Glutamatergic neuron (in vitro differentiated cells): ENCODE results near the gene COIL. TPM values are rescaled to one million over a fixed set of nuclear protein-coding genes. Genes with fewer than 3 reads are reported as not detected.
"Not testable (repeated sequence)": the region's sequence is repeated elsewhere in the genome, so short reads cannot be mapped to it uniquely, and the experiment has no call there.

Experiments used
- DNase-seq: peaks from one replicate; pipeline ENCODE4 v3.0.0; 2022
- H3K27ac Mint-ChIP-seq: one replicate; pipeline ENCODE4 v1.8.0; 2020; ENCODE audit warnings: mild to moderate bottlenecking, mixed read lengths, inconsistent platforms; ENCODE audit not compliant: unreplicated experiment
- H3K27me3 Mint-ChIP-seq: one replicate; pipeline ENCODE4 v1.8.0; 2020; ENCODE audit warnings: mild to moderate bottlenecking, moderate library complexity, mixed read lengths, inconsistent platforms; ENCODE audit not compliant: unreplicated experiment
- H3K36me3 Mint-ChIP-seq: one replicate; pipeline ENCODE4 v1.8.0; 2020; ENCODE audit warnings: mild to moderate bottlenecking, mixed read lengths, inconsistent platforms; ENCODE audit not compliant: unreplicated experiment
- H3K4me1 Mint-ChIP-seq: one replicate; pipeline ENCODE4 v1.8.0; 2020; ENCODE audit warnings: mild to moderate bottlenecking, low read depth, mixed read lengths, inconsistent platforms; ENCODE audit not compliant: unreplicated experiment
- H3K4me3 Mint-ChIP-seq: one replicate; pipeline ENCODE4 v1.8.0; 2020; ENCODE audit warnings: mild to moderate bottlenecking, mixed read lengths, inconsistent platforms; ENCODE audit not compliant: unreplicated experiment
- H3K9me3 Mint-ChIP-seq: one replicate; pipeline ENCODE4 v1.8.0; 2020; ENCODE audit warnings: mild to moderate bottlenecking, moderate library complexity, mixed read lengths, inconsistent platforms; ENCODE audit not compliant: unreplicated experiment
- total RNA-seq: library from RNA; stranded (reverse); fragmentation: NEBNext Ultra II Directional; extraction: Animal tissue kit (Norgen Biotek cat#: 25700); gene quantifications from one replicate; pipeline ENCODE4 v1.2.1, GENCODE V29; 2021; ENCODE audit not compliant: unreplicated experiment
- TF ChIP-seq, protein P1 (sequence below): fragments of 200-600 bp; sonication (generic); IDR thresholded peaks from one replicate; pipeline ENCODE4 v1.5.0; 2021; ENCODE audit not compliant: partially characterized antibody, unreplicated experiment

The COIL gene
- total RNA-seq, 1 donor from 2014 or later = 9.4 TPM

DNA sequence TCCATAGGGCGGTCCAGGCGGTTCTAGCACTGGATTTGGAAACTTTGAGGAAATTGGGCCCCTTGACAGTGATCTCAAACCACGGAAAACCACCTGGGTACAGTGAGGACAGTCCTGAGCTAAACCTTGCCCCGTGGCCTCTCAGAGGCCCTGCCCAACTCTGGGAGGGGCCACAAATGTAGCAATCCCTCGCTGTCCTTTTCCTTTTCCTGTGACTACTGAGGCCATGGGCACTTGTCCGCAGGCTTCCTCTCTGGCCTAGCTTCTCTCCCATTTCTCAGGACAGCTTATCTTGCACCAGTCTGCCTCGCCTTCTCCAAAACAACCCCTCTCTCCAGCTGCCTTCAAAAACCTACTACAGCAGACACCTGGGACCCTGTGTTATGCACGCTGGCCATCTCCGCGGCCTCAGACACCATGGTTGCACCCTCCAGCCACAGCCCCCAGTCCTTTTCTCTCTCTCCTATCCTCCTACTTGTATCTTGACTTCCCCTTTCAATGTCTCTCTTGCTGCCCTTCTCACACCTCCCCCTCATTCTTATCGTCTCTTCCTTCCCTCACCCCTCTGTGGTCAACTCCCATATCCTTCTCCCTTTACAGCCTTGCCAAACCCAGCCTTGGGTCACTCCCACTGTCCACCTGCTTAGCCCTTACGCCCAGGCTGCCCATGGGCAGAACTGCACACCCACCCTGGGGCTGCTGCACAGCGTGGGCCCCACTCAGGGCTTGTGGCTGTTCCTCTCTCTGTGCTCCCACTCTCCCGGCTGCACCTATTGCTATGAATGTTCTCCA is 24.7 kb upstream of the COIL start:
- H3K4me1 Mint-ChIP-seq = no peaks in the 10 kb centered on the region
- no peak for DNase-seq
- no peak overlapping the region for H3K4me3 Mint-ChIP-seq
- H3K36me3 Mint-ChIP-seq = peaks cover 6% of the 10 kb centered on the region
- H3K9me3 Mint-ChIP-seq = peaks cover 2% of the 10 kb centered on the region
- no peaks in the 10 kb centered on the region for H3K27me3 Mint-ChIP-seq
- no peak overlapping the region for H3K27ac Mint-ChIP-seq
- TF ChIP-seq, protein P1, sequence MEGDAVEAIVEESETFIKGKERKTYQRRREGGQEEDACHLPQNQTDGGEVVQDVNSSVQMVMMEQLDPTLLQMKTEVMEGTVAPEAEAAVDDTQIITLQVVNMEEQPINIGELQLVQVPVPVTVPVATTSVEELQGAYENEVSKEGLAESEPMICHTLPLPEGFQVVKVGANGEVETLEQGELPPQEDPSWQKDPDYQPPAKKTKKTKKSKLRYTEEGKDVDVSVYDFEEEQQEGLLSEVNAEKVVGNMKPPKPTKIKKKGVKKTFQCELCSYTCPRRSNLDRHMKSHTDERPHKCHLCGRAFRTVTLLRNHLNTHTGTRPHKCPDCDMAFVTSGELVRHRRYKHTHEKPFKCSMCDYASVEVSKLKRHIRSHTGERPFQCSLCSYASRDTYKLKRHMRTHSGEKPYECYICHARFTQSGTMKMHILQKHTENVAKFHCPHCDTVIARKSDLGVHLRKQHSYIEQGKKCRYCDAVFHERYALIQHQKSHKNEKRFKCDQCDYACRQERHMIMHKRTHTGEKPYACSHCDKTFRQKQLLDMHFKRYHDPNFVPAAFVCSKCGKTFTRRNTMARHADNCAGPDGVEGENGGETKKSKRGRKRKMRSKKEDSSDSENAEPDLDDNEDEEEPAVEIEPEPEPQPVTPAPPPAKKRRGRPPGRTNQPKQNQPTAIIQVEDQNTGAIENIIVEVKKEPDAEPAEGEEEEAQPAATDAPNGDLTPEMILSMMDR = no peak

DNA sequence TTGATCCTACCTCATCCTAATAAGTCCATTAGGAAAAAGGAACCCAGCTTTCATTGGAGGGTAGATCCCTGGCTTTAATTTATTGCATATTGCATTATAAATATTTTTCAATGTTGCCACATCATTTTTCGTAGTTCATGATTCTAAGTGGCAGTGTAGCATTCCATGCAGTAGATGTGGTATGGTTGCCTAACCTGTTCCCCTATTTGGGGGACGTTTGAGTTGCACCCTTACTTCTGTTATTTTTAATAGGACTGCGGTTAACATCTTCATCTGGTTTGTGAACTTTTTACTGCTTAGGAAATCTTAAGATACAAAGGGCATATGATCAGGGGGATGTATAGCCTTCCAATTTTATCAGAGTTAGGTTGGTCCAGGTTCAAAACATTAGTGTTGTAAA is 22.5 kb upstream of the COIL start:
- Mint-ChIP-seq H3K27me3 (no peaks in the 10 kb centered on the region), H3K36me3 (peaks cover 6% of the 10 kb centered on the region), H3K9me3 (peaks cover 2% of the 10 kb centered on the region), H3K27ac (no peak overlapping the region), H3K4me3 (no peak overlapping the region), H3K4me1 (peaks cover 7% of the 10 kb centered on the region)
- no peak for DNase-seq
- TF ChIP-seq, protein P1 = no peak

GRCh38 chr17:56982312-56982711 is 21.5 kb upstream of the COIL start:
- DNase-seq = no peak
- no peak overlapping the region for H3K27ac Mint-ChIP-seq
- peaks cover 7% of the 10 kb centered on the region for H3K4me1 Mint-ChIP-seq
- peaks cover 2% of the 10 kb centered on the region for H3K27me3 Mint-ChIP-seq
- peaks cover 2% of the 10 kb centered on the region for H3K9me3 Mint-ChIP-seq
- peaks cover 6% of the 10 kb centered on the region for H3K36me3 Mint-ChIP-seq
- no peak overlapping the region for H3K4me3 Mint-ChIP-seq
- TF ChIP-seq, protein P1 = no peak

GRCh38 chr17:56980526-56980925 is 19.7 kb upstream of the COIL start:
- H3K27me3 Mint-ChIP-seq, H3K36me3 Mint-ChIP-seq, H3K27ac Mint-ChIP-seq: not testable (repeated sequence)

DNA sequence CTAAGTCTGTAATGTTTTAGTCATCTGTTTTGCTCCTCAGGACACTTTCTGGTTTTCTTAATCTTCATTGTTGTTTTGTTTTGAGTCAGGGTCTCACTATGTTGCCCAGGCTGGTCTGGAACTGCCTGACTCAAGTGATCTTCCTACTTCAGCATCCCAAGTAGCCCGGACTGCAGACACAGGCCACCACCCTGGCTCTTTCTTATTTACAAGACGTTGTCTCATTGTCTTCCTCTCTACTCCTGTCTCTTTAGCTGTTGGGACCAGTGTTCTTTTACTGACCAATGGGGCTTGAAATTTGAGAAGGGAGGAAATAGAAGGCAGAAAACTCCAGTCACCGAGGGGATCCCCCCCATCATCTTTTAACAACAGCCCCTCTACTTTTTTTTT is 18.2 kb upstream of the COIL start:
- no peak for DNase-seq
- H3K27ac Mint-ChIP-seq = peak overlapping the region; percentile 83
- peak overlapping the region; percentile 83 for H3K4me3 Mint-ChIP-seq
- peaks cover 6% of the 10 kb centered on the region for H3K9me3 Mint-ChIP-seq
- TF ChIP-seq, protein P1 = no peak
- peaks cover 2% of the 10 kb centered on the region for H3K36me3 Mint-ChIP-seq
- peaks cover 7% of the 10 kb centered on the region for H3K27me3 Mint-ChIP-seq
- peaks cover 14% of the 10 kb centered on the region for H3K4me1 Mint-ChIP-seq

More at GRCh38 chr17:56980526-56980925, 19.7 kb upstream of the COIL start:
- not testable (repeated sequence) for DNase-seq, H3K9me3 Mint-ChIP-seq, H3K4me3 Mint-ChIP-seq
- peaks cover 14% of the 10 kb centered on the region for H3K4me1 Mint-ChIP-seq
